GM21515 (cell line): ENCODE data around the gene MMP1.

Source experiments
- ATAC-seq: cut with Tn5 transposase; IDR thresholded peaks from one replicate; pipeline ENCODE4 v1.9.1; 2021; ENCODE audit not compliant: unreplicated experiment

The MMP1 gene

GRCh38 chr11:102798012-102798746 lies at the start of gene MMP1:
Gene MMP1, minus strand, starts transcription at chr11:102798160. Its CDS starts 68 bp downstream, at chr11:102798092.
- no peak for ATAC-seq

- ATAC-seq: no peak
Measured at GRCh38 chr11:102846292-102846691, 48.3 kb upstream of the MMP1 start.

- ATAC-seq: no peak
Measured at GRCh38 chr11:102843489-102843888, 45.5 kb upstream of the MMP1 start, which contains the start of gene MMP3. Gene MMP3, minus strand, starts transcription at chr11:102843609. Its CDS starts 63 bp downstream, at chr11:102843546.

GRCh38 chr11:102842930-102843329 lies 45.0 kb upstream of the MMP1 start:
- no peak for ATAC-seq

GRCh38 chr11:102840018-102840417 lies 42.1 kb upstream of the MMP1 start:
- no peak for ATAC-seq

- ATAC-seq: no peak
Measured at GRCh38 chr11:102837646-102838045, 39.7 kb upstream of the MMP1 start.

- no peak for ATAC-seq
Measured at GRCh38 chr11:102837156-102837555, 39.2 kb upstream of the MMP1 start.

GRCh38 chr11:102836290-102836875 lies 38.4 kb upstream of the MMP1 start:
- no peak for ATAC-seq

- no peak for ATAC-seq
Measured at GRCh38 chr11:102833731-102834130, 35.8 kb upstream of the MMP1 start.

GRCh38 chr11:102832612-102833011 lies 34.7 kb upstream of the MMP1 start:
- no peak for ATAC-seq

- no peak for ATAC-seq
Measured at GRCh38 chr11:102831489-102832440, 33.8 kb upstream of the MMP1 start.

GRCh38 chr11:102831128-102831488 lies 33.1 kb upstream of the MMP1 start:
- ATAC-seq: no peak

- ATAC-seq: no peak
Measured at GRCh38 chr11:102830001-102830727, 32.2 kb upstream of the MMP1 start.

- no peak for ATAC-seq
Measured at GRCh38 chr11:102829316-102830000, 31.5 kb upstream of the MMP1 start.

GRCh38 chr11:102824556-102824955 lies 26.6 kb upstream of the MMP1 start:
- no peak for ATAC-seq

GRCh38 chr11:102819491-102819890 lies 21.5 kb upstream of the MMP1 start:
- ATAC-seq: no peak

- ATAC-seq: no peak
Measured at GRCh38 chr11:102813484-102813883, 15.5 kb upstream of the MMP1 start.

- no peak for ATAC-seq
Measured at GRCh38 chr11:102812188-102812587, 14.2 kb upstream of the MMP1 start.

GRCh38 chr11:102810950-102811660 lies 13.1 kb upstream of the MMP1 start:
- ATAC-seq: no peak

GRCh38 chr11:102809971-102810370 lies 12.0 kb upstream of the MMP1 start:
- ATAC-seq: no peak
